Kidney (tissue), 14 donors: ENCODE results near the gene F2RL3. TPM values are rescaled to one million over a fixed set of nuclear protein-coding genes. Genes with fewer than 3 reads are reported as not detected.

Source experiments
- DNase-seq, 5 donors: peaks; one replicate each; pipeline ENCODE4 v3.0.0-alpha.2; 2013 to 2020
- FAIRE-seq: peaks from 2 replicates; lab custom pipeline; 2012; peaks lifted over from hg19 to GRCh38; lab: Jason Lieb, UNC
- H3K27ac ChIP-seq, 2 donors: one replicate each; pipeline ENCODE4 v1.7.0; 2013; ENCODE audit warnings: low read depth in 2 of 2, low read length in 2 of 2, inconsistent platforms in 1 of 2
- H3K27me3 ChIP-seq: one replicate; pipeline ENCODE4 v1.7.1; 2013; ENCODE audit warnings: low read length, inconsistent platforms; ENCODE audit not compliant: control insufficient read depth, insufficient read depth
- H3K36me3 ChIP-seq, 3 donors: one replicate each; pipeline versions ENCODE4 v1.7.0 to v1.7.1; 2013; ENCODE audit warnings: low read length in 3 of 3, control low read depth in 1 of 3, inconsistent platforms in 1 of 3; ENCODE audit not compliant: insufficient read depth in 3 of 3, control insufficient read depth in 2 of 3
- H3K4me1 ChIP-seq, 3 donors: one replicate each; pipeline versions ENCODE4 v1.7.0 to v1.7.1; 2013; ENCODE audit warnings: low read length in 3 of 3, inconsistent platforms in 1 of 3, low read depth in 1 of 3; ENCODE audit not compliant: control insufficient read depth in 2 of 3, insufficient read depth in 2 of 3
- H3K4me3 ChIP-seq, 3 donors: one replicate each; pipeline versions ENCODE4 v1.7.0 to v1.8.1; 2013; ENCODE audit warnings: low read length in 3 of 3, control low read depth in 1 of 3, inconsistent platforms in 1 of 3
- H3K9ac ChIP-seq, 3 donors: one replicate each; pipeline versions ENCODE4 v1.7.0 to v1.7.1; 2013; ENCODE audit warnings: low read length in 3 of 3, control low read depth in 1 of 3, inconsistent platforms in 1 of 3
- H3K9me3 ChIP-seq, 3 donors: one replicate each; pipeline versions ENCODE4 v1.7.0 to v1.7.1; 2013; ENCODE audit warnings: low read length in 3 of 3, control low read depth in 1 of 3, inconsistent platforms in 1 of 3; ENCODE audit not compliant: control insufficient read depth in 2 of 3, insufficient read depth in 1 of 3
- intact Hi-C: fragments of 100-400 bp; cut with DNase I; formaldehyde crosslinking; loops from one replicate; pipeline ENCODE4 v1.11.1; 2022
- polyA plus RNA-seq: library from polyadenylated mRNA; stranded (reverse); fragments of 350-450 nt; fragmentation: Illumina TruSeq; extraction: RNeasy Lipid Tissue Mini Kit (QIAGEN cat#74804); gene quantifications from one replicate; pipeline ENCODE4 v1.2.3, GENCODE V29; 2014; ENCODE audit warnings: low read depth, low replicate concordance; ENCODE audit not compliant: insufficient read depth
- total RNA-seq: library from RNA; stranded (reverse); fragmentation: NEBNext Ultra II Directional; extraction: Animal tissue kit (Norgen Biotek cat#: 25700); gene quantifications from one replicate; pipeline ENCODE4 v1.2.1, GENCODE V29; 2021
- TF ChIP-seq, protein P1 (sequence below): IDR thresholded peaks from 3 replicates; pipeline ENCODE4 v1.5.1; 2012; ENCODE audit warnings: mild to moderate bottlenecking, moderate library complexity, borderline replicate concordance; ENCODE audit not compliant: insufficient read depth; ENCODE audit errors: extremely low read depth
- donor health status: control.
- donor health status: control.
- donor health status: control.
- donor health status: control.
- donor health status: control.
- donor health status: DM: yes; HTN: yes; CAD: no.
- donor health status: Normal renal cell carcinoma (clear cell type).

Gene F2RL3
- total and polyA plus RNA-seq, 2 donors from 2014 or later: 1.4 to 3.2 TPM

GRCh38 chr19:16876904-16877361 lies 11.9 kb upstream of the F2RL3 start:
- Histone ChIP-seq H3K4me1 (peaks cover 0 to 3% (median 0%) of the 10 kb centered on the region in 3 donors), H3K4me3 (no peak overlapping the region), H3K27me3 (no peaks in the 10 kb centered on the region), H3K9ac (no peak overlapping the region), H3K27ac (peak overlapping the region in 1 of 2 donors; percentile 57), H3K9me3 (peaks cover 0 to 8% (median 0%) of the 10 kb centered on the region in 3 donors), H3K36me3 (peaks cover 0 to 31% (median 14%) of the 10 kb centered on the region in 3 donors)
- intact Hi-C loops: no loop called here
- DNase-seq (no peak), FAIRE-seq (no peak)
- TF ChIP-seq, protein P1, sequence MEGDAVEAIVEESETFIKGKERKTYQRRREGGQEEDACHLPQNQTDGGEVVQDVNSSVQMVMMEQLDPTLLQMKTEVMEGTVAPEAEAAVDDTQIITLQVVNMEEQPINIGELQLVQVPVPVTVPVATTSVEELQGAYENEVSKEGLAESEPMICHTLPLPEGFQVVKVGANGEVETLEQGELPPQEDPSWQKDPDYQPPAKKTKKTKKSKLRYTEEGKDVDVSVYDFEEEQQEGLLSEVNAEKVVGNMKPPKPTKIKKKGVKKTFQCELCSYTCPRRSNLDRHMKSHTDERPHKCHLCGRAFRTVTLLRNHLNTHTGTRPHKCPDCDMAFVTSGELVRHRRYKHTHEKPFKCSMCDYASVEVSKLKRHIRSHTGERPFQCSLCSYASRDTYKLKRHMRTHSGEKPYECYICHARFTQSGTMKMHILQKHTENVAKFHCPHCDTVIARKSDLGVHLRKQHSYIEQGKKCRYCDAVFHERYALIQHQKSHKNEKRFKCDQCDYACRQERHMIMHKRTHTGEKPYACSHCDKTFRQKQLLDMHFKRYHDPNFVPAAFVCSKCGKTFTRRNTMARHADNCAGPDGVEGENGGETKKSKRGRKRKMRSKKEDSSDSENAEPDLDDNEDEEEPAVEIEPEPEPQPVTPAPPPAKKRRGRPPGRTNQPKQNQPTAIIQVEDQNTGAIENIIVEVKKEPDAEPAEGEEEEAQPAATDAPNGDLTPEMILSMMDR: no peak

DNA sequence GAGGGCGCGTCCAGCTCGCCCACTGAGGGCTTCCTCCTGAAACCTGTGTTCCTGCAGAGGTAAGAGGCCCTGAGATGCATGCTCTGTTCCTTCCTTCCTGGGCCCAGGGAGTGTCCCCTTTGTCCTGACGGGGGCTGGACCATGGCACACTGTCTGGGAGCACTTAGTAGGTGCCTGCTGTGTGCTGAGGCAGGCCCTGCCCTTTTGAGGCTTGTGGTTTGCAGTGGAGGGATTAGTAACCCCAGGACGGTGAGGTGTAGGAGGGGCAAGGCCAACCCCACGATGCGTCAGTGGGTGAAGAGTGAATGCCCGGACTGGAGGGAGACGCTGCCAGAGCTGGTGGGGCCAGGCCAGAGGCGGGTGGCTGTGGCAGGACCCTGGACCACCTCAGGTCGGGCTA lies 11.2 kb upstream of the F2RL3 start:
- TF ChIP-seq, protein P1: no peak
- H3K36me3 ChIP-seq: peaks cover 0 to 31% (median 13%) of the 10 kb centered on the region in 3 donors
- intact Hi-C loops: no loop called here
- peaks cover 0 to 15% (median 0%) of the 10 kb centered on the region in 3 donors for H3K9me3 ChIP-seq
- DNase-seq (no peak), FAIRE-seq (no peak)
- H3K4me3 ChIP-seq: no peak overlapping the region
- H3K9ac ChIP-seq: no peak overlapping the region
- peak overlapping the region in 1 of 2 donors; percentile 57 for H3K27ac ChIP-seq
- no peaks in the 10 kb centered on the region for H3K27me3 ChIP-seq
- H3K4me1 ChIP-seq: peaks cover 0 to 3% (median 0%) of the 10 kb centered on the region in 3 donors

- no peaks in the 10 kb centered on the region for H3K27me3 ChIP-seq
- H3K9ac ChIP-seq: no peak overlapping the region
- TF ChIP-seq, protein P1: no peak
- H3K4me3 ChIP-seq: no peak overlapping the region
- FAIRE-seq: no peak
- H3K9me3 ChIP-seq: peaks cover 0 to 19% (median 0%) of the 10 kb centered on the region in 3 donors
- H3K27ac ChIP-seq: no peak overlapping the region
- no peak for DNase-seq
- intact Hi-C loops: no loop called here
- H3K4me1 ChIP-seq: no peaks in the 10 kb centered on the region
- peaks cover 0 to 25% (median 7%) of the 10 kb centered on the region in 3 donors for H3K36me3 ChIP-seq
These were observed 10.4 kb upstream of the F2RL3 start for GRCh38 chr19:16878181-16878965.
